ENCODE measurements around the gene PUM1. TPM values are rescaled to one million over a fixed set of nuclear protein-coding genes. Genes with fewer than 3 reads are reported as not detected.

Gene PUM1
- total RNA-seq, 4 donors from 2014 or later: 71.7 to 112 (median 83.0) TPM

DNA sequence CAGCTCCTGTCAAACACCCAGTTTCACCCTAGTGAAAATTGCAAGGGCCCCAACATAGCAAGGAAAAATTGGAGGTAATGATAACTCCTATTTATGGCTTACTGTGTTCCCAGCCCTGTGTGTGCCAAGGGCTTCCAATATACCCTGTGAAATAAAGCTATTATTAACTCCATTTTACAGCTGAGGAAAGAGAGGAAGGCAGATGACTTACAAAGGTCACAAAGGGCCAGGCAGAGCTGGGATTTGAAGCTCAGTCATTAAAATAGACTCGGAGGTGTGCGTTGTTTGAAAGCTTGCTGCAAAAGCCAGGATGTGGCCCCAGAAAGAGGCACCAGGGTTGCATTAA is 136.8 kb downstream of the PUM1 start:
- intact Hi-C loops (cut with DNase I): no loop called here
- H3K27me3 ChIP-seq: peaks cover 0 to 3% (median 0%) of the 10 kb centered on the region in 4 donors
- 64% methylated on average over 2 of the region's 2 CpGs for WGBS
- DNase-seq (ENCODE audit: extremely low spot score): no peak
- peaks cover 0 to 18% (median 6%) of the 10 kb centered on the region in 4 donors for H3K4me1 ChIP-seq
- H3K36me3 ChIP-seq: peaks cover 9 to 28% (median 17%) of the 10 kb centered on the region in 4 donors
- no peak for TF ChIP-seq CTCF (IDR thresholded peaks at IDR 0.05)
- TF ChIP-seq POLR2A (IDR thresholded peaks at IDR 0.05; ENCODE audit: low read depth): no peak
- TF ChIP-seq EP300 (IDR thresholded peaks at IDR 0.05): no peak
- no peak for TF ChIP-seq POLR2AphosphoS5 (IDR thresholded peaks at IDR 0.05)
- H3K9me3 ChIP-seq: no peaks in the 10 kb centered on the region
- no peak overlapping the region for H3K27ac ChIP-seq (replicated peaks in 1 of 4)
- no peak overlapping the region for H3K4me3 ChIP-seq

- intact Hi-C loops (cut with DNase I): no loop called here
- H3K27ac ChIP-seq (replicated peaks in 1 of 4): no peak overlapping the region
- no peak overlapping the region for H3K4me3 ChIP-seq
- H3K36me3 ChIP-seq: peaks cover 5 to 23% (median 11%) of the 10 kb centered on the region in 4 donors
- no peak for DNase-seq (ENCODE audit: extremely low spot score)
- H3K27me3 ChIP-seq: peaks cover 0 to 3% (median 0%) of the 10 kb centered on the region in 4 donors
- H3K9me3 ChIP-seq: no peaks in the 10 kb centered on the region
- 92% methylated on average over 7 of the region's 7 CpGs for WGBS
- H3K4me1 ChIP-seq: peaks cover 0 to 13% (median 4%) of the 10 kb centered on the region in 4 donors
- TF ChIP-seq POLR2A (IDR thresholded peaks at IDR 0.05; ENCODE audit: low read depth): no peak
- TF ChIP-seq POLR2AphosphoS5 (IDR thresholded peaks at IDR 0.05): no peak
- TF ChIP-seq EP300 (IDR thresholded peaks at IDR 0.05): no peak
Observed at GRCh38 chr1:30928171-30928570, 137.3 kb downstream of the PUM1 start.

DNA sequence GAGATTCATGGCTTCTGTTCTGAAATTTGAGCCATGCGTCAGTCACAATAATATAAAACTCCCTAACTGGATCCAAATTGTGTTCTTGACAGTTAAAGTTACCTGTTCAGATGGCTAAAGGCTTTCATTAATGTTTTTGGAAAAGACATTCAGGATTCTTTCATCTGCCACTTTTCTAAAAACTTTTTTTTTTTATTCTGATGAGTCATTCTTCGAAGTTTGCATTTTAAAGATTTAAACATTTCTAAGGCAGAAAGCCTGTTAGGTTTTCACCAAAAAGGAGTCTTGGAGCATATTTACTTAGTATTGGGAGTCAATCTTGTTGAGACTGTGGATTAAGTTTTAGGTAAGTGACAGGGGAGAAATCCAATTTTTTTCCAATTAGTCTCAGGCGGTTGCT is 138.1 kb downstream of the PUM1 start:
- TF ChIP-seq CTCF (IDR thresholded peaks at IDR 0.05): no peak
- no peak for TF ChIP-seq POLR2A (IDR thresholded peaks at IDR 0.05; ENCODE audit: low read depth)
- TF ChIP-seq POLR2AphosphoS5 (IDR thresholded peaks at IDR 0.05): no peak
- TF ChIP-seq EP300 (IDR thresholded peaks at IDR 0.05): no peak
- intact Hi-C loops (cut with DNase I): no loop called here
- WGBS: 90% methylated on average over 3 of the region's 3 CpGs

GRCh38 chr1:30923597-30923996 is 141.9 kb downstream of the PUM1 start:
- intact Hi-C loops (cut with DNase I): no loop called here
- H3K27ac ChIP-seq (replicated peaks in 1 of 4): no peak overlapping the region
- no peaks in the 10 kb centered on the region for H3K36me3 ChIP-seq
- no peaks in the 10 kb centered on the region for H3K9me3 ChIP-seq
- TF ChIP-seq CTCF (IDR thresholded peaks at IDR 0.05): no peak
- TF ChIP-seq POLR2AphosphoS5 (IDR thresholded peaks at IDR 0.05): no peak
- no peak for TF ChIP-seq POLR2A (IDR thresholded peaks at IDR 0.05; ENCODE audit: low read depth)
- TF ChIP-seq EP300 (IDR thresholded peaks at IDR 0.05): no peak
- H3K27me3 ChIP-seq: peaks cover 0 to 3% (median 0%) of the 10 kb centered on the region in 4 donors
- WGBS: 88% methylated on average over 1 of the region's 1 CpG
- no peak for DNase-seq (ENCODE audit: extremely low spot score)
- H3K4me1 ChIP-seq: no peaks in the 10 kb centered on the region
- no peak overlapping the region for H3K4me3 ChIP-seq

More for the DNA sequence above, 138.1 kb downstream of the PUM1 start:
- Histone ChIP-seq H3K4me1 (peaks cover 0 to 13% (median 4%) of the 10 kb centered on the region in 4 donors), H3K27me3 (peaks cover 0 to 3% (median 0%) of the 10 kb centered on the region in 4 donors), H3K27ac (replicated peaks in 1 of 4) (no peak overlapping the region), H3K36me3 (peaks cover 0 to 16% (median 5%) of the 10 kb centered on the region in 4 donors), H3K9me3 (no peaks in the 10 kb centered on the region), H3K4me3 (no peak overlapping the region)
- no peak for DNase-seq (ENCODE audit: extremely low spot score)

GRCh38 chr1:30920827-30921226 is 144.7 kb downstream of the PUM1 start:
- no peaks in the 10 kb centered on the region for H3K4me1 ChIP-seq
- no peak for DNase-seq (ENCODE audit: extremely low spot score)
- H3K27ac ChIP-seq (replicated peaks in 1 of 4): no peak overlapping the region
- TF ChIP-seq POLR2A (IDR thresholded peaks at IDR 0.05; ENCODE audit: low read depth): no peak
- no peak for TF ChIP-seq EP300 (IDR thresholded peaks at IDR 0.05)
- no peak for TF ChIP-seq POLR2AphosphoS5 (IDR thresholded peaks at IDR 0.05)
- no peak for TF ChIP-seq CTCF (IDR thresholded peaks at IDR 0.05)
- intact Hi-C loops (cut with DNase I): no loop called here
- no peaks in the 10 kb centered on the region for H3K36me3 ChIP-seq
- H3K27me3 ChIP-seq: peaks cover 0 to 3% (median 0%) of the 10 kb centered on the region in 4 donors
- H3K9me3 ChIP-seq: no peaks in the 10 kb centered on the region
- H3K4me3 ChIP-seq: no peak overlapping the region
- 86% methylated on average over 7 of the region's 7 CpGs for WGBS

Measured in esophagus muscularis mucosa (tissue), 4 donors.